ENCODE measurements around the gene RP2.

Gene RP2

DNA sequence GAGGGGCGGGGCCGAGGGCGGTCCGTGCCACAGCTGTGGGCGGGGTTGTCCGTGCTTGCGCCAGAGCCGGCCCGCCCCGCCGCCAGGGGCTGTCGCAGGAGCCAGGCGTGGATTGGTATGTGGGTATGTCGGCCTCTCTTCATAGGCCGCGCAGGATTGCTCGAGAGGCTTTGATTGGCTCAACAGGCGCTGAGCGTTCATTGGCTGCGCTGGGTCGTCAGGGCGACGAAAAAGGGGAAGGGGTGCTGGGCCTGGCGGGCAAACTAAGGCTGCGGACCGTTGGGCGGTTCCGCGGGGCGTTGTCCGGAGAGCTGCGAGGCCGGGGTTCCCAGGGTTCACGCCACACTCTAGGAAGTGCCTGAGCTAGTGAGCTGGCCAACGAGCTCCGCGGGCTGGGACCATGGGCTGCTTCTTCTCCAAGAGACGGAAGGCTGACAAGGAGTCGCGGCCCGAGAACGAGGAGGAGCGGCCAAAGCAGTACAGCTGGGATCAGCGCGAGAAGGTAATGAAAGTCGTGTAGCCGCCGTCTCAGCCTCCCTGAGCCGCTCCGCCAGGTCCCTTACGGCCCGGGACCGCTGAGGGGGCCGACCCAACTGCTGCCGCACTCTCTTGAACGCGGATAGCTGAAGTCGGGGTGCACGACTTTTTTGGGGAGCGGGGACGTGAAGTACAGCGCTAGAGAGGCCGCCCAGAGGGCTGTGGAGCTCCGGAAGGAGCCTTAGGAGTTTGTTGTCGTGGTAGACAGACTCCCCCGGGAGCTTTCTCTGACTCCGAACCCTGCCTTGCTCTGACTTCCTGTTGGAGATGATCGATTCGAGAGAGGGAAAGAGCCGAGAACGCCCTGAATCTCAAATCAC, at the start of gene RP2:
RP2 (plus strand) TSS at position 343 of the 857 bp plus-strand sequence; CDS start at position 401, 58 bp downstream.
- peak; percentile 77 for DNase-seq (ENCODE audit: low read depth)

- DNase-seq (ENCODE audit: low read depth) = no peak
Observed at GRCh38 chrX:46788902-46789301, 47.9 kb upstream of the RP2 start.

GRCh38 chrX:46791927-46792809, 44.7 kb upstream of the RP2 start:
- DNase-seq (ENCODE audit: low read depth) = no peak

DNA sequence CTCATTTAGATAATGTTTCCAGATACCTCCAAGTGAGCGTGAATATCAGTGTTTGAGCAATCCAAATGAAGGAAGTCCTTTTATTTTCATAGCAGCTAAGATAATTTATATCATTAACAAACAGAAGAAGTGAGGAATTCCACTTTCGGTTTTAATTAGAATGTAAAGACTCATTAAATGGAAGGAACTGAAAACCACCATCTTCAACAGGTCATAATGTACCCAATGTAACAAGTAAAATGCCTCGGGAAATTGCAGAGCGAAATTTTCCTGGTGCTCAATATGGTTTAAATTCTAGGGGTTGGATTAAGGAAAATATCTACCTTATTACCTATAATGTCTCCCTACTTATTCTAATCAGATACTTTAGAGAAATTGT, 44.0 kb upstream of the RP2 start:
- no peak for DNase-seq (ENCODE audit: low read depth)

GRCh38 chrX:46793386-46794143, 43.3 kb upstream of the RP2 start:
- DNase-seq (ENCODE audit: low read depth) = no peak

- peak; percentile 54 for DNase-seq (ENCODE audit: low read depth)
Observed at GRCh38 chrX:46796574-46797191, 40.2 kb upstream of the RP2 start.

- DNase-seq (ENCODE audit: low read depth) = no peak
Observed at GRCh38 chrX:46803140-46803539, 33.7 kb upstream of the RP2 start.

DNA sequence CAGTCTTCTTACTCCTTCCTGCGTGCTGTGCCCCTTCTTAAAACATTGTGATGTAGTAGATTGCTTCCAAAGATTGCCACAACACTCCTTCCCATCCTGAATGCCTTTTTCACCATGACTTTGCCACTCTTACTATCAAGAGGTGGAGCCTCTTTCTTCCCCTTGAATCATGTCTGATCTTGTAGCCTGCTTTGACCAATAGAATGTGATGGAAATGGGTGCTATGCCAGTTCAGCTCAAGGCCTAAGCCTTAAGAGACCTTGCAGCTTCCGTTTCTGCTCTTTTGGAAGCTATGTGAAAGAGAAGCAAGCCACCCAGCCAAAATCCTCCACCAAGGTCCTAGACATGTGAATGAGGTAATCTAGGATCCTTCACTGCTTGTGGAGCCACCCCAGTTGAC, 31.6 kb upstream of the RP2 start:
- no peak for DNase-seq (ENCODE audit: low read depth)

DNA sequence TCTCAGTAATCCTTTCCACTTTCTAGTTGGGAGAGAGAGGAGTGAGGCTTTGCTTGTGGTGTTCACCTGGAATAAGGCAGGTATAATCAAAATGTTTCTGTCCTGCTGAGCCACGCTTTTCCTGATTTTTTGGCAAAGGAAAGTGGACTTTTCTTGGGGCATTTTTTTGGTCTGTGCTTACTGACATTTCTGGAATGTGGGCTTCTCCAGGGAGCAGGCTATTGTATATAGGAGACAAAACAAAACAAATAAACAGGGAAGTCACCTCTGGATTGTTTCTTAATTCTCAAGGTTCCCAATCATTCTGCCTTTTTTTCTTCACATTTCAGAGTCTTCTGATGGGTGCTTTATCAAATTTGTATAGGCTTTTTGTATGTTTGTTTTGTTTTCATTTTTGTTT, 25.7 kb upstream of the RP2 start:
- no peak for DNase-seq (ENCODE audit: low read depth)

- no peak for DNase-seq (ENCODE audit: low read depth)
Observed at GRCh38 chrX:46812445-46812844, 24.4 kb upstream of the RP2 start.

DNA sequence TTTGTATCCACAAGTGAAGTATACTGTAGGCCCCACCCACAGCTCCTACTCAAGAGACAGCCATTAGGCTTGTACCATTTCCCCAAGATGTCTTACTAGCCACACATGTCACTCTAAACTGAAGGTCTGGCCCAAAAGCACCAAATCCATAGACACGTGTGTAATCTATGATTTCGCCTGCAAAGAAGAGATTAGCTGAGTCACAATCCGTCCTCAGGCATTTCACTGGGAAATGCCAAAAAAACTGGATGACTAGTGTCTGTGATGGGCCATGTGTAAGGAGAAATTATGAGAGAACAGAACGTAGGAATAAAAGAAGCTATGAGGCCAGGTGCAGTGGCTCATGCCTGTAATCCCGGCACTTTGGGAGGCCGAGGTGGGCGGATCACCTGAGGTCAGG, 21.9 kb upstream of the RP2 start:
- DNase-seq (ENCODE audit: low read depth) = no peak

GRCh38 chrX:46819136-46819535, 17.7 kb upstream of the RP2 start:
- no peak for DNase-seq (ENCODE audit: low read depth)

DNA sequence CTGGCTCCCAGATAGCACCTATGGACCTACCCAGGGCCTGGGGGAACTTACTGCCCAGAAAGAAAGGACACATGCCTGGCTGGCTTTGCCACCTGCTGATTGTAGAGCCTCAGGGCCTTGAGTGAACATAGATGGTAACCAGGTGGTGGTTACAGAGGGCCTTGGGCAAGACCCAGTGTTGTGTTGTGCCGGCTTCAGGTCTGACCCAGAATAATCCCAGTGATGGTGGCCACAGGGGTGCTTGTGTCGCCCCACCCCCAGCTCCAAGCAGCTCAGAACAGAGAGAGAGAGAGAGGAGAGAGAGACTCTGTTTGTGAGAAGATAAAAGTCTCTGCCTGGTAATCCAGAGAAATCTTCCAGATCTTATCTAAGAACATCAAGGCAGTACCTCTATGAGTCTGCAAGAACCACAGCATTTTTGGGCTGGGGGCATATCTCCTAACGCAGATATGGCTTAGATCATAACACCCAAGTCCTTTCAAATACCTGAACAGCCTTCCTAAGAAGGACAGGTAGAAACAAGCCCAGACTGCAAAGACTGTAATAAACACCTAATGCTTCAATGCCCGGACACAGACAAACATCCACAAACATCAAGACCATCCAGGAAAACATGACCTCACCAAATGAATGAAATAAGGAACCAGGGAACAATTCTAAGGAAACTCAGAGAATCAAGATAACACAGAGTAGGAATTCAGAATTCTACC, 16.3 kb upstream of the RP2 start:
- no peak for DNase-seq (ENCODE audit: low read depth)

- no peak for DNase-seq (ENCODE audit: low read depth)
Observed at GRCh38 chrX:46823481-46823880, 13.4 kb upstream of the RP2 start.

DNA sequence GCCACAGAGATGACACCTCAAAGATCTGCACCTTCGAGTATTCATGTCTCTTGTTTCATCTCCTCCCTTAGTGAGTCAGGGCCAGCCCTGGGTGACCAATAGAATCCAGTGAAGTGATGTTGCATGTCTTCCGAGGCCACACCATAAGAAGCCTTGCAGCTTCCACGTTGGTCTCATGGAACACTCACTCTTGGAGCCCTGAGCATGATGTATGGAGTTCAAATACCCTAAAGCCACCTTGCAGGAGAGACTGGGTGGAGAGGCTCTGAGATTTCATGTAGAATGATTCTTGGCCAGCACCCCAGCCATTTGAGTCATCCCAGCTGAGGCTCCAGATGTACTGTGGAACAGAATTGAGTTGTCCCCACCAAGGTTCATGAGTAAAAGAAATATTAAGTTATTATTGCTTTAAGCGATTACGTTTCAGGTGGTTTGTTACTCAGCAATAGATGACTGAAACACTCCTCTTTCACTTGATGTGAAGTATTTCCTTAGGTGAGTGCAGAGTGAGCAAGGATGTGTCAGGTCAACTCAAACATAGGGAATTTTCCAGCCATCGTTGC, 5.0 kb upstream of the RP2 start:
- no peak for DNase-seq (ENCODE audit: low read depth)

GRCh38 chrX:46837558-46838485, 979 bp downstream of the RP2 start:
- no peak for DNase-seq (ENCODE audit: low read depth)

- no peak for DNase-seq (ENCODE audit: low read depth)
Observed at GRCh38 chrX:46838486-46838870, 1.6 kb downstream of the RP2 start.

DNA sequence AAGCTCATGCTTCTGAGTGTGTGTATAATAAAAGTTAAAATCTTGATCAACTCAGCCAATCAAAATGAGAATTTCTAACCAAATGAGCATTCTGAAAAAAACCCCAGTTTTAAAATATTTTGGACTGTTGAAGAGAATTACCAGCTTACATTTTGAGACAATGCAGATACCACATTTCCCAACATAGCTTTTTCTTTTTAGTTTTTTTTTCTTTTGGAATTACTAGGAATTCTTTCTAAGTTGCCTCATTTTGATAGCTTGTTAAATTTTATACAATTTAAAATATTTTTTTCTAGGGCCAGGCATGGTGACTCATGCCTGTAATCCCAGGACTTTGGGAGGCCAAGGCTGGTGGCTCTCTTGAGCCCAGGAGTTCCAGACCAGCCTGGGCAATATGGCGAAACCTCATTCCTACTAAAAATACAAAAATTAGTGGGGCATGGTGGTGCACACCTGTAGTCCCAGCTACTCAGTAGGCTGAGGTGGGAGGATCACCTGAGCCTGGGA, 2.2 kb downstream of the RP2 start:
- DNase-seq (ENCODE audit: low read depth) = no peak

GRCh38 chrX:46840946-46841345, 4.1 kb downstream of the RP2 start:
- DNase-seq (ENCODE audit: low read depth) = no peak

GRCh38 chrX:46841346-46841745, 4.5 kb downstream of the RP2 start:
- DNase-seq (ENCODE audit: low read depth) = no peak

All from activated T-cell treated with anti-CD3 and anti-CD28 coated beads for 24 hours (primary cell).